Measurements from ENCODE around the gene DNMT3B.

DNA sequence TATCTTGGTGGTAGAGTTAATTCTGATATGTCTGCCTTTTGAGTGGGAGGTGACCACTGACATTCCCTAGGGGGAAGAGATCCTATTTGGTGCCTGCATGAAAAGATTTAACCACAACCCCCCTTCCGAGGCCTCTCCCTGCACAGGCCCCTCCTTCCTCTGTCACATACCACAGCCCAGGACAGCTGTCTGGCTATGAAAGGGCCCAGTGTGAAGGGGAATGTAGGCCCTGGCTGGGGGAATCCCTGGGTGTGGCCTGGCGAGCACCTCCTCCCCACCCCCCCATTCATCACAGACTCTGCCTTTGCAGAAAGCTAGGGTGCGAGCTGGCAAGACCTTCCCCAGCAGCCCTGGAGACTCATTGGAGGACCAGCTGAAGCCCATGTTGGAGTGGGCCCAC lies 30.1 kb downstream of the DNMT3B start:
- TF ChIP-seq JUNB (IDR thresholded peaks at IDR 0.05; ENCODE audit: unreplicated experiment) (no peak), POLR2AphosphoS5 (IDR thresholded peaks at IDR 0.05; ENCODE audit: low read depth) (peak; percentile 42), EZH2 (IDR thresholded peaks at IDR 0.05; ENCODE audit: low read depth, unreplicated experiment) (no peak), REST (IDR thresholded peaks at IDR 0.05; ENCODE audit: unreplicated experiment) (no peak), STAT1 (IDR thresholded peaks at IDR 0.05; ENCODE audit: unreplicated experiment) (no peak), ZNF462 (CRISPR knock-in tag; IDR thresholded peaks at IDR 0.05) (no peak)
- TF ChIP-seq, protein P1, sequence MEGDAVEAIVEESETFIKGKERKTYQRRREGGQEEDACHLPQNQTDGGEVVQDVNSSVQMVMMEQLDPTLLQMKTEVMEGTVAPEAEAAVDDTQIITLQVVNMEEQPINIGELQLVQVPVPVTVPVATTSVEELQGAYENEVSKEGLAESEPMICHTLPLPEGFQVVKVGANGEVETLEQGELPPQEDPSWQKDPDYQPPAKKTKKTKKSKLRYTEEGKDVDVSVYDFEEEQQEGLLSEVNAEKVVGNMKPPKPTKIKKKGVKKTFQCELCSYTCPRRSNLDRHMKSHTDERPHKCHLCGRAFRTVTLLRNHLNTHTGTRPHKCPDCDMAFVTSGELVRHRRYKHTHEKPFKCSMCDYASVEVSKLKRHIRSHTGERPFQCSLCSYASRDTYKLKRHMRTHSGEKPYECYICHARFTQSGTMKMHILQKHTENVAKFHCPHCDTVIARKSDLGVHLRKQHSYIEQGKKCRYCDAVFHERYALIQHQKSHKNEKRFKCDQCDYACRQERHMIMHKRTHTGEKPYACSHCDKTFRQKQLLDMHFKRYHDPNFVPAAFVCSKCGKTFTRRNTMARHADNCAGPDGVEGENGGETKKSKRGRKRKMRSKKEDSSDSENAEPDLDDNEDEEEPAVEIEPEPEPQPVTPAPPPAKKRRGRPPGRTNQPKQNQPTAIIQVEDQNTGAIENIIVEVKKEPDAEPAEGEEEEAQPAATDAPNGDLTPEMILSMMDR (conservative IDR thresholded peaks at IDR 0.05; ENCODE audit: low read depth in 2 of 2), result no peak

Data from GM23338 (cell line).